Smooth muscle cell (in vitro differentiated cells): ENCODE measurements around the gene MRPL44. TPM values are rescaled to one million over a fixed set of nuclear protein-coding genes. Genes with fewer than 3 reads are reported as not detected.
A peak's percentile ranks its signal among the peaks of the same experiment; 100 is the strongest.

Source experiments
- DNase-seq: peaks from one replicate; lab custom pipeline; 2025; ENCODE audit not compliant: unreplicated experiment; lab: John Stamatoyannopoulos, UW
- H2AFZ ChIP-seq: fragments of 200-600 bp; sonication (generic); 2 replicates; pipeline ENCODE4 v1.6.0; 2016; ENCODE audit warnings: antibody characterized with exemption, low read depth, mild to moderate bottlenecking
- H3F3A ChIP-seq: fragments of 200-600 bp; sonication (generic); 2 replicates; pipeline ENCODE4 v1.6.0; 2017; ENCODE audit warnings: antibody characterized with exemption, low read depth
- H3K27ac ChIP-seq: fragments of 200-600 bp; sonication (generic); 2 replicates; pipeline ENCODE4 v1.5.1; 2016; ENCODE audit warnings: low read depth, mild to moderate bottlenecking
- H3K27me3 ChIP-seq: fragments of 200-600 bp; sonication (generic); 2 replicates; pipeline ENCODE4 v1.6.1; 2016; ENCODE audit warnings: low read depth, mild to moderate bottlenecking
- H3K36me3 ChIP-seq: fragments of 200-600 bp; sonication (generic); 2 replicates; pipeline ENCODE4 v1.5.1; 2016; ENCODE audit warnings: low read depth
- H3K4me1 ChIP-seq: fragments of 200-600 bp; sonication (generic); 2 replicates; pipeline ENCODE4 v1.5.1; 2016; ENCODE audit warnings: low read depth
- H3K4me2 ChIP-seq: fragments of 200-600 bp; sonication (generic); 2 replicates; pipeline ENCODE4 v1.6.0; 2016; ENCODE audit warnings: mild to moderate bottlenecking
- H3K4me3 ChIP-seq: fragments of 200-600 bp; sonication (generic); 2 replicates; pipeline ENCODE4 v1.5.1; 2016; ENCODE audit warnings: mild to moderate bottlenecking
- H3K79me2 ChIP-seq: fragments of 200-600 bp; sonication (generic); 2 replicates; pipeline ENCODE4 v1.6.0; 2016; ENCODE audit warnings: low read depth, mild to moderate bottlenecking
- H3K9ac ChIP-seq: fragments of 200-600 bp; sonication (generic); 2 replicates; pipeline ENCODE4 v1.6.0; 2016; ENCODE audit warnings: low read depth
- H3K9me3 ChIP-seq: fragments of 200-600 bp; sonication (generic); replicated peaks from 2 replicates; pipeline ENCODE4 v1.5.1; 2016; ENCODE audit warnings: low read depth
- H4K20me1 ChIP-seq: fragments of 200-600 bp; sonication (generic); 2 replicates; pipeline ENCODE4 v1.6.0; 2016; ENCODE audit warnings: low read depth
- WGBS: methylation state at CpG from one replicate; pipeline ENCODE4 v1.1.7; 2016; ENCODE audit warnings: low lambda C conversion rate; 5-methylcytosine and 5-hydroxymethylcytosine counted together
- polyA plus RNA-seq: library from polyadenylated mRNA; unstranded; fragments of >200 nt; fragmentation: Nextera tagmentation; extraction: Ambion mirVana; gene quantifications from 2 replicates; pipeline ENCODE4 v1.2.1, GENCODE V29; 2016
- total RNA-seq: library from RNA; depleted of rRNA; stranded (reverse); fragments of >200 nt; gene quantifications from 2 replicates; pipeline ENCODE4 v1.2.3, GENCODE V29; 2014
- TF ChIP-seq, protein P1 (sequence below): fragments of 200-600 bp; sonication (generic); IDR thresholded peaks from 2 replicates; pipeline ENCODE4 v1.5.1; 2017; ENCODE audit warnings: borderline replicate concordance, mild to moderate bottlenecking, antibody characterized with exemption; ENCODE audit not compliant: insufficient read depth, poor library complexity, severe bottlenecking

The MRPL44 gene
- total RNA-seq, result 23.2 and 34.5 TPM in 2 replicates
- polyA plus RNA-seq, result 23.5 and 25.4 TPM in 2 replicates

DNA sequence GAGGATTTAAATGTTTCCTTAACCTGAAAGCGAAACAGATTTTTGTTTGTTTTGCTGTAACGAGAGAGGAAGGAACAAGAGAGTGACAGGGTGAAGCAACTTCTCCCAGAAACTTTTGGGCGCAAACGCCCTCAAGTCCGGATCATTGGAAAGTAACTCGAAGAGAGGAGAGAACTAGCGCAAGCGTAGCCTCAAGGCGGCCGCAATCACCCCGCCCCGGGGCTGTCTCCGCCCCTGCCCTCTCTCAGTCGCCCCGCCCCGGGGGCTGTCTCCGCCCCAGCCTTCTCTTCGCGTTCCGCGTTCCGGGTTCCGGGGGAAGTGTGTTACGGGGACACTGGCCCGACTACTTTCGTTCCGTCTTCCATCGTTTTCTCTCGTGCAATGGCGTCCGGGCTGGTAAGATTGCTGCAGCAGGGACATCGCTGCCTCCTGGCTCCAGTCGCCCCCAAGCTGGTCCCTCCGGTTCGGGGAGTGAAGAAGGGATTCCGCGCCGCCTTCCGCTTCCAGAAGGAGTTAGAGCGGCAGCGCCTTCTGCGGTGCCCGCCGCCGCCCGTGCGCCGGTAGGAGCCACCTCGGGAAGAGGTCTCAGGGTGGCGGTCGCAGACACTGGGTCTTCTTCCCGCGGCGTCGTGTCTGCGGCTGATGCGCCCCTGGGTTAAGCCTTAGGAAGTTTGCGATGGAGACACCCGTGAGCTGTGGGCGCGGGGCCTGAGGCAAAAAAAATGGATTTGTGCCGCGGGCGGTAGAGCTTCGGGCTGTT, at the start of gene MRPL44:
Gene MRPL44 (plus strand): TSS at position 372 of the 760 bp plus-strand sequence. CDS start 10 bp downstream, at position 382.
- Histone ChIP-seq H3F3A (peaks cover 7% of the 10 kb centered on the region), H3K36me3 (peaks cover 3% of the 10 kb centered on the region), H3K9me3 (no peaks in the 10 kb centered on the region), H2AFZ (peak within 1 kb of the TSS; percentile 87), H4K20me1 (peaks cover 31% of the 10 kb centered on the region), H3K4me1 (peaks cover 45% of the 10 kb centered on the region), H3K4me2 (peak within 1 kb of the TSS; percentile 87), H3K79me2 (peaks cover 50% of the 10 kb centered on the region), H3K9ac (peak within 1 kb of the TSS; percentile 91), H3K4me3 (peak within 1 kb of the TSS; percentile 85), H3K27ac (peak within 1 kb of the TSS; percentile 79), H3K27me3 (no peaks in the 10 kb centered on the region)
- TF ChIP-seq, protein P1, sequence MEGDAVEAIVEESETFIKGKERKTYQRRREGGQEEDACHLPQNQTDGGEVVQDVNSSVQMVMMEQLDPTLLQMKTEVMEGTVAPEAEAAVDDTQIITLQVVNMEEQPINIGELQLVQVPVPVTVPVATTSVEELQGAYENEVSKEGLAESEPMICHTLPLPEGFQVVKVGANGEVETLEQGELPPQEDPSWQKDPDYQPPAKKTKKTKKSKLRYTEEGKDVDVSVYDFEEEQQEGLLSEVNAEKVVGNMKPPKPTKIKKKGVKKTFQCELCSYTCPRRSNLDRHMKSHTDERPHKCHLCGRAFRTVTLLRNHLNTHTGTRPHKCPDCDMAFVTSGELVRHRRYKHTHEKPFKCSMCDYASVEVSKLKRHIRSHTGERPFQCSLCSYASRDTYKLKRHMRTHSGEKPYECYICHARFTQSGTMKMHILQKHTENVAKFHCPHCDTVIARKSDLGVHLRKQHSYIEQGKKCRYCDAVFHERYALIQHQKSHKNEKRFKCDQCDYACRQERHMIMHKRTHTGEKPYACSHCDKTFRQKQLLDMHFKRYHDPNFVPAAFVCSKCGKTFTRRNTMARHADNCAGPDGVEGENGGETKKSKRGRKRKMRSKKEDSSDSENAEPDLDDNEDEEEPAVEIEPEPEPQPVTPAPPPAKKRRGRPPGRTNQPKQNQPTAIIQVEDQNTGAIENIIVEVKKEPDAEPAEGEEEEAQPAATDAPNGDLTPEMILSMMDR, result no peak
- under 1% methylated on average over 64 of the region's 65 CpGs for WGBS
- peak; percentile 86 for DNase-seq

DNA sequence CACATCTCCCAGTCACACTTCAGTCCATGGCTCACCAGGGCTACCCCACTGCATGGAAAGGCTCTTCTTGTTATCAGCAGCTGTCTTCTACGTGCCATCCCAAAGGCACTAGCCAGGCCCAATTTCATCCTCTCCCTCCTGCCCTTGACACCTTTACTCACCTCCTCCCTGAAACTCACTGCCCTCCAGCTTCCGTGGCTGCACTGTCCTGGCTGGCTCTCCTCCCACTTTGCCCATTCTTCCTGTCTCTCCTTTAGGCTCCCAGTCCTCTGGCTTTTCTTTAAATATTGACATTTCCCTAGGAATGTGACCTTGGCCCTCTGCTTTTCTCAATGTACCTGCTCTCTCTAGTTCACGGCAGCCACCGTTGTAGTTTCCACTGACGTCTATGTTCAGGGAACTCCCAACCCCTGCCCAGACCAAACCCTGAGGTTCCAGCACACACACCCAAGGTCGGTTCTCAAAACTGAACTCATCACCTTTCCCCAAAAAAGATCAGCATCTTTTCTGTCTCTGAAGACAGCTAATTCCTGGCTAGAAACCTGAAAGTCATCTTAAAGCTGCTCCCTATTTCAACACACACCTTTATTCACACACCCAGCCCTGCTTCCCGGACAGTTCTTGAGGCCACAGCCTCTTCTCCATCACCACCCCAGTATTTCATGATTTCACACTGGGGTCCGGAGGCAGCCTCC, 48.8 kb upstream of the MRPL44 start:
- H2AFZ ChIP-seq, result no peak overlapping the region
- H3K27me3 ChIP-seq, result no peaks in the 10 kb centered on the region
- WGBS, result 94% methylated on average over 8 of the region's 8 CpGs
- TF ChIP-seq, protein P1, result no peak
- DNase-seq, result no peak
- H3K9me3 ChIP-seq, result no peaks in the 10 kb centered on the region
- no peaks in the 10 kb centered on the region for H3K4me1 ChIP-seq
- H3K79me2 ChIP-seq, result peaks cover 15% of the 10 kb centered on the region
- no peak overlapping the region for H3K27ac ChIP-seq
- no peaks in the 10 kb centered on the region for H3F3A ChIP-seq
- H3K4me3 ChIP-seq, result no peak overlapping the region
- peaks cover 8% of the 10 kb centered on the region for H3K36me3 ChIP-seq
- peaks cover 51% of the 10 kb centered on the region for H4K20me1 ChIP-seq
- H3K9ac ChIP-seq, result no peak overlapping the region
- H3K4me2 ChIP-seq, result no peak overlapping the region

DNA sequence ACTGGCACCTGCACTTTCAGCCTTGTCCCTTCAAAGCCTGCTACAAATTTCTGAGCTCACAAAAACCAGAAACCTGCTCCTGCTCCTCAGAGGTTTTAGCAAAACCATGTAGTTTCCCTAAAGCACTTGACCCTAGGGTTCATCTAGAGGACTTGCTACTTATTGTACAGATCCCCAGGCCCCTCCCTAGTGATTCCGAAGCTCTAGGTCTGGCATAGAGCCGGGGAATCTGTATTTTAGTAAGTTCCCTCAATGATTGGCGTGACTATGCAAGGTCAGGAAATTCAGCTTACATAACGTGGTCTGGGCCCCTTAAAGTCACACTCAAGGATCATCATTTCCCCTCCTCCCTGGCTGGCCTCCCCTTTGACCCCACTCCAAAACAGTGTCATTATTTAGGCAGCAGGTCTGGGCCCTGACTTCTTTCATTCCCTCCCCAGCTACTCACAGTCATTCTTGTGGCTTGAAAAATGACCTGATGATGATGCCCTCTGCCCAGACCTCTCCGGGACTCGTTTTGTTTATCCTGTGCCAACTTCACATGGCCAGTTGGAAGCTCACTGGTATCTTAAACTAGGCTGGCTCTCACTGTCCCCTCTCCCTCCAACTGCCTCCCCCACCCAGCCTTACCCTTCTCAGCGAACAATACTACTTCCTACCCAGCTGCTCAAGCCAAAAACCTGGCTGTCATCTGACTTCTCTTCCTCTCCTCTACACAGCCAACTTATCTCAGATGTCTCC, 48.1 kb upstream of the MRPL44 start:
- H3K9ac ChIP-seq, result no peak overlapping the region
- peaks cover 15% of the 10 kb centered on the region for H3K79me2 ChIP-seq
- no peak overlapping the region for H3K27ac ChIP-seq
- H3K4me1 ChIP-seq, result no peaks in the 10 kb centered on the region
- peaks cover 8% of the 10 kb centered on the region for H3K36me3 ChIP-seq
- no peak for DNase-seq
- 82% methylated on average over 7 of the region's 7 CpGs for WGBS
- H3F3A ChIP-seq, result no peaks in the 10 kb centered on the region
- H3K4me2 ChIP-seq, result no peak overlapping the region
- no peak overlapping the region for H2AFZ ChIP-seq
- TF ChIP-seq, protein P1, result no peak
- H3K9me3 ChIP-seq, result no peaks in the 10 kb centered on the region
- H4K20me1 ChIP-seq, result peaks cover 55% of the 10 kb centered on the region
- no peak overlapping the region for H3K4me3 ChIP-seq
- H3K27me3 ChIP-seq, result no peaks in the 10 kb centered on the region
